Thymus (tissue), 11 donors: ENCODE results near the gene APOD. TPM values are rescaled to one million over a fixed set of nuclear protein-coding genes. Genes with fewer than 3 reads are reported as not detected.
"Not testable (repeated sequence)": the region's sequence is repeated elsewhere in the genome, so short reads cannot be mapped to it uniquely, and the experiment has no call there.

ENCODE experiments used
- DNase-seq, 9 donors: peaks; one replicate each; pipeline ENCODE4 v3.0.0-alpha.2; 2013; ENCODE audit warnings: low spot score in 9 of 9, low read depth in 6 of 9, missing footprints in 1 of 9
- H3K27ac ChIP-seq, 2 donors: one replicate each; pipeline ENCODE4 v1.5.1; 2013; ENCODE audit warnings: control low read depth in 1 of 2, low read depth in 1 of 2, low read length in 1 of 2, mild to moderate bottlenecking in 1 of 2, moderate library complexity in 1 of 2
- H3K27me3 ChIP-seq, 2 donors: one replicate each; pipeline ENCODE4 v1.5.1; 2013; ENCODE audit warnings: low read length in 1 of 2; ENCODE audit not compliant: control insufficient read depth in 2 of 2, insufficient read depth in 1 of 2
- H3K36me3 ChIP-seq, 2 donors: one replicate each; pipeline ENCODE4 v1.5.1; 2013; ENCODE audit warnings: low read length in 1 of 2, mild to moderate bottlenecking in 1 of 2, moderate library complexity in 1 of 2; ENCODE audit not compliant: control insufficient read depth in 2 of 2, insufficient read depth in 2 of 2
- H3K4me1 ChIP-seq, 2 donors: one replicate each; pipeline ENCODE4 v1.5.1; 2013; ENCODE audit warnings: low read length in 2 of 2; ENCODE audit not compliant: control insufficient read depth in 2 of 2, insufficient read depth in 2 of 2
- H3K4me3 ChIP-seq, 2 donors: one replicate each; pipeline ENCODE4 v1.5.1; 2013; ENCODE audit warnings: low read length in 2 of 2, control low read depth in 1 of 2, mild to moderate bottlenecking in 1 of 2
- H3K9me3 ChIP-seq, 2 donors: one replicate each; pipeline ENCODE4 v1.5.1; 2013; ENCODE audit warnings: low read length in 1 of 2, mild to moderate bottlenecking in 1 of 2; ENCODE audit not compliant: control insufficient read depth in 2 of 2, insufficient read depth in 1 of 2
- WGBS: extraction: QIAGEN DNeasy Blood & Tissue Kit; methylation state at CpG from one replicate; pipeline ENCODE4 v1.1.7; 2013; 5-methylcytosine and 5-hydroxymethylcytosine counted together
- polyA plus RNA-seq: library from polyadenylated mRNA; stranded (reverse); fragments of 200-250 nt; gene quantifications from one replicate; pipeline ENCODE4 v1.2.3, GENCODE V29; 2013
- total RNA-seq: library from RNA; stranded (reverse); fragments of 120-200 nt; gene quantifications from one replicate; pipeline ENCODE4 v1.2.4, GENCODE V29; 2013
- donor health status: healthy.

The APOD gene
- total and polyA plus RNA-seq, 2 donors, result 2.9 to 200 TPM

DNA sequence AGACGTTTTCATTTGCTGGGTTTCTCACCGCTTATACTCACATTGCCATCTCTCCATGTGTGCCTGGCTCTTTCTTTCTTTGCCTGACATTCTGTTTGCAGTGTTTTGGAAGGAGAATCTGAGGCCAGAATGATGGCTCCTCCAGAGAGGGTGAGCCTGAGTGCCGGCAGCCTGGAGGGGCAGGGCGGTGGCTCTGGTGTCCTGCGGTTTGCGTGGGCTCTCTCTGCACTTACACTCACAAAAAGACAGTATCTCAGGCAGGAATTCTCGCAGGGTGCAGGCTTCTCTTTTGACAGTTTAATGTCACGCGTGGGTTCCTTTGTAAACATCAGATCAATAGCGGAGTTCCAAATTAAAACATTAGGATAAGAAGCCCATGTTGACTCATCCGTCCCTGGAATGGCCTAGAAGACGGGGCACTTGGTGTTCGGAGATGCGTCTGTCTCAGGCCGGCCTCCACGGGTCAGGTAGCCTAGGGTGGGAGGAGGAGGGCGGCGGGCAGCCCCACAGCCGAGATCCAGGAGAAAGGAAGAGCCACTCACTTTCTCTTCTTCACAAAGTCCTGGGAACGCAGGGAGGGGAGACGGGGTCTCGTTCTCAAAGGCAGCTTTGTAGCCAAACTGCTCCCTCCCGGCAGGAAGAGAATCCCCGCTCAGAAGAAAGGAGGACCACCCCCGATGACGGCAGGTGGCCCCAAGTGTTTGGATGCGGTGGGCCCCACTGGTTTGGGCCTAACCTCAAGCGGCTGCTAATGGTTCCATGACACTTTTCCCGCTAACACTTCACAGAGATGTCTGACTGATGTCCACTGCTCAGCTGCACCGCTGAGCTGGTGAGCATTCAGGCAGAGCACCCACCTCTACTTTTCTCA, 44.0 kb upstream of the APOD start:
- H3K27me3 ChIP-seq, H3K36me3 ChIP-seq, H3K4me3 ChIP-seq, H3K4me1 ChIP-seq, H3K27ac ChIP-seq, DNase-seq, H3K9me3 ChIP-seq: not testable (repeated sequence)
- WGBS, result 91% methylated on average over 27 of the region's 30 CpGs

DNA sequence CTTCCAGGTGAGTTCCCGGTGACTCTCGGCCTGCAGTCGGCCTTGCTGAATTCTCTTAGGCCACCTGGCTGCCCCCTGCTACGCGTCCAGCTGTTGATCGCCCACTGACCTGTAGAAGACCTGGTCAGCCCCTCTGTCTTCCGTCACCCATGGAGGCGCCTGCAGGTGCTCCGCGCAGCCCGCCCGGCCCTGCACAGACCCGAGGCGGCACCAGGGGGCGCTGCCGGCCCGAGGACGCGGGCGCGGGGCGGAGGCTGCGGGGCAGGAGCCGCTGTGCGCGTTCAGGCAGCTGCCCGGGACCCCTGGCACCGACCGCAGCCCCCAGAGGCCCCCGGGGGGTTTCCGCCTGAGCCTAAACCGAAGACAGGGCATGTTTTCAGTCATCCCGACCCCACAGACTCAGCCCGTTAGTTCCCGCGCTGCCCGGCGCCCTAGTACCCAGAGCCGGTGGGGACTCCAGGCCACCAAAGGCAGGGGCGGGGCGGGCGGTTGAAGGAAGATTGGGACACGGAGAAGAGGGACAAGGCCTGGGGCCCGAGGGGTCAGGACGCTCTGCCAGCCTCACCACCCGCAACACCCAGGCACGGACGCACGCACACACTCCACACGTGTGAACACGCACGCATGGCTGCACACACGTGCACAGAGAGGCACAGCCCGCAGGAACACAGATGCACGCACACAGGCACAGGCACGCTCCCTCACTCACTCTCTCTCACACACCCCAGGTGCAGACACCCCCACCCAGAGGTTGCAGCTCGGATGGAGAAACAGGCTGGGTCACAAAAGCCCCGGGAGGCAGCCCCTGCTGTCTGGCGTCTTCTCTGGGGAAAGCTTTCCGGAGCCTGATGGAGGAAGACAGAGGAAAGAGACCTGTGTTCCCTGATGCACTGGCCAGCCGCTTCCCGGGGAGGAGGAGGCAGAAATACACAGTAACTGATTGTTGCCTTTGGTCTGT, 41.1 kb upstream of the APOD start:
- not testable (repeated sequence) for DNase-seq, H3K9me3 ChIP-seq, H3K4me3 ChIP-seq, H3K27me3 ChIP-seq, H3K36me3 ChIP-seq, H3K4me1 ChIP-seq
- peak overlapping the region in 1 of 2 donors; percentile 43 for H3K27ac ChIP-seq
- WGBS, result 11% methylated on average over 15 of the region's 62 CpGs

DNA sequence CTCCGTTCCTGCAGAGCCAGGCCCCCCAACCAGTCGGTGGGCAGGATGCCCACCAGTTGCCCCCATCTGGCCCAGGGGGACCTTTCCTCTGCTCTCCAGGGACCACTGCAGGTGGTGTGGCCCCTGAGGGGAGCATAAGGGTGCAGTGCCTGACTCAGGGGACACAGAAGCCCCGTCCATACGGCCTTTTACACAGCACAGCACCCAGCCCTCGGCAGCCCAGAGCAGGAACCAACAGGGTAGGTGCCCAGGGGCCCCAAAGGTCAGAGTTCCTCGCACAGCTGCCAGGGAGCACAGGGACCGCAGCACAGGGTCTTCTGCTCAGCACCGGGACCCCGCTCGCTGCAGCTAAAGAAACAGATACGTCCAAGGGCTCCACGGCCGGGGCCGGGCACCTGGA, 40.4 kb upstream of the APOD start:
- H3K4me1 ChIP-seq, DNase-seq: not testable (repeated sequence)
- no CpG with 5 or more reads among the region's 14 CpGs for WGBS

DNA sequence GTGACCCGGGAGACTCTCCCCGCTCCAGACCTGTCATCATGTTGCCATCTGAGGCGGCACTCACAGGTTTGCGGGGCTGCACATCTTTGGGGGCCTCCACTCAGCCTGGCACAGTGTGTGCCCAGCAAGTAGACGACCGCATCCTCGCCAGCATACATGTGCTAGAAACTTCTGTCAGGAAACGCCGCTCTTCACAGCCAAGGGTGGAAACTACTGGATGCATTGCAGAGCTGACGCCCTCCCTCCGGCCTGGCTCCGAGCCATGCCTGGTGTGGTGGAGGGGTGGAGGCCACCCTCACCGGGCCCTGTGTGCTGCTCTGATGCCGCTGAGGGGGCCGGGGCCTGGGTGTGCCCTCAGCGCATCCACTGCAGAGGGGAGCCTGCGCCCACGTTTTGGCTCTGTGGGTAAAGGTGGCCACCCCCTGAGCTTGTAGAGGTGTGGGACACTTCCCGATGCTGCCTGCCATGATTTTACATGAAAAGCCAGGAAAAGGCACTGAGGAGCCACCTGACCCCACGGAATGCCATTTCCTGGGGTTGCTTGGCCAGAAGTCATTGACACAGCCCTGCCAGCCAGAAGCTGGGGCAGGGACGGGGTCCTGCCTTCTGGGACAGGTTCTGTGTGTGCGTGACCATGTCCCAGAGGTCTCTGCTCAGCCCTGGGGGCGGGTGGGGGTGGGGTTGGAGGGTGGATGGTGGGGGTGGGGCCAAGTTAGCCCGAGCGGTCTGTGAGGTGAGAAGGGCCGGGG, 39.7 kb upstream of the APOD start:
- not testable (repeated sequence) for DNase-seq, H3K27me3 ChIP-seq, H3K27ac ChIP-seq, H3K9me3 ChIP-seq, H3K4me3 ChIP-seq, H3K36me3 ChIP-seq, H3K4me1 ChIP-seq
- 97% methylated on average over 20 of the region's 26 CpGs for WGBS

More for the DNA sequence above, 40.4 kb upstream of the APOD start:
- H3K4me3 ChIP-seq, H3K27me3 ChIP-seq, H3K9me3 ChIP-seq, H3K36me3 ChIP-seq, H3K27ac ChIP-seq: not testable (repeated sequence)

DNA sequence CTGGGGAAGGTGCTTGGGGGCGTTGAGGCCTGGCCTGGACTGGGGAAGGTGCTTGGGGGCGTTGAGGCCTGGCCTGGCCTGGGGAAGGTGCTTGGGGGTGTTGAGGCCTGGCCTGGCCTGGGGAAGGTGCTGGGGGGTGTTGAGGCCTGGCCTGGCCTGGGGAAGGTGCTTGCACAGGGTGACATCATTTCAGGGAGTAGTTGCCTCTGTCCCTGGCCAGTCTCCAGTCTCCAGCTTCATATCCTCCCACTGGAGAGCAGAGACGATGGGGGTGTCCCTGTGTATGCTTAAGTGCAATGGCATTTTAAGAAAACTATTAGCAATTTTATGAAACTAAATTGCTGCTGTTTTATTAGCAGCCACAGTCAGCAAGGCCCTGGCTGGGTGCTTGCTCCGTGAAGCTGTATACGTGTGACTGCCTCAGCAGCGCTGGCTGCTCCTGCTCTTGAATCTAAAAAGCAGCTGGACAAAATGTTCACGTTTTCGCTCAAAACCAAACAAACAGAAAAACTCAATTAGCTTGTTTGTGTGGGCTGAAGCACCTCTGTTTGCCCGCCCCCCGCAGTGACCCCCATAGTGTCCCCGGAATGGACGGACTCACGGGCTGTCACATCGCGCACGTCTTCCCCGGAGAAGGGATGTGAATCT, 38.9 kb upstream of the APOD start:
- DNase-seq, result not testable (repeated sequence)
- WGBS, result 95% methylated on average over 16 of the region's 17 CpGs

DNA sequence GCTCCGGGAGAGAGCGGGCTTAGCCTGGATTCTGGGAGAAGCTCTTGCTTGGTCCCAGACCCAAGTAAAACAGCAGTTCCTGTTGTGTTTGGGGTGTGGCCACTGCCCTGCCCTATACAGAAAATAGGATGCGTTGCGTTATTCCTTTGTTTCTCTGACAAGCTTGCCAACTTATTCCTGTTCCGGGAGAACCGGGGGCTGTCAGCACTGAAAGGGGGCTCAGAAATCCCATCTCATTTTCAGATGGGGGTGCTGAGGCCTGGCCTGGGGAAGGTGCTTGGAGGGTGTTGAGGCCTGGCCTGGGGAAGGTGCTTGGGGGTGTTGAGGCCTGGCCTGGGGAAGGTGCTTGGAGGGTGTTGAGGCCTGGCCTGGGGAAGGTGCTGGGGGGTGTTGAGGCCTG, 38.3 kb upstream of the APOD start:
- WGBS, result 87% methylated on average over 5 of the region's 6 CpGs
- H3K27ac ChIP-seq, H3K4me1 ChIP-seq, H3K4me3 ChIP-seq, H3K36me3 ChIP-seq, DNase-seq, H3K9me3 ChIP-seq, H3K27me3 ChIP-seq: not testable (repeated sequence)

More for the DNA sequence above, 38.9 kb upstream of the APOD start:
- not testable (repeated sequence) for H3K4me3 ChIP-seq, H3K27me3 ChIP-seq, H3K27ac ChIP-seq, H3K36me3 ChIP-seq, H3K4me1 ChIP-seq, H3K9me3 ChIP-seq

DNA sequence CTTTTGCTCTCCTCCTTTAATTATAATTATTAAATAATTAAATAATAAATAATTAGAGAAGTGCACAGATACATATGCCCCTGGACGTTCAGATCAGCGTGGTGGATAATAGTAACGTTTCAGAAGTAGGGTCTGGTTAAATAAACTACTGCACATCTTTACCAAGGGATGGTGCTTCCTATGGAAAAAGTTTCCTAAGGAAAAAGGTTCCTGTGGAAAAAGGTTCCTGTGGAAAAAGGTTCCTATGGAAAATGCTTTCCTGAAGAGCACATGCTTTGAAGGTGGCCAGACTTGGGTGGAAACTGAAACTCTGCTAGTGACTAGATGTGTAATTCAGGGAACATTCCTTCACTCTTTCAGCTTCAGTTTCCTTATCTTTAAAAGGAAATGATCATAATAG, 37.4 kb upstream of the APOD start:
- H3K4me1 ChIP-seq, H3K9me3 ChIP-seq, H3K36me3 ChIP-seq, H3K27me3 ChIP-seq, H3K27ac ChIP-seq, H3K4me3 ChIP-seq, DNase-seq: not testable (repeated sequence)
- 93% methylated on average over 3 of the region's 3 CpGs for WGBS

DNA sequence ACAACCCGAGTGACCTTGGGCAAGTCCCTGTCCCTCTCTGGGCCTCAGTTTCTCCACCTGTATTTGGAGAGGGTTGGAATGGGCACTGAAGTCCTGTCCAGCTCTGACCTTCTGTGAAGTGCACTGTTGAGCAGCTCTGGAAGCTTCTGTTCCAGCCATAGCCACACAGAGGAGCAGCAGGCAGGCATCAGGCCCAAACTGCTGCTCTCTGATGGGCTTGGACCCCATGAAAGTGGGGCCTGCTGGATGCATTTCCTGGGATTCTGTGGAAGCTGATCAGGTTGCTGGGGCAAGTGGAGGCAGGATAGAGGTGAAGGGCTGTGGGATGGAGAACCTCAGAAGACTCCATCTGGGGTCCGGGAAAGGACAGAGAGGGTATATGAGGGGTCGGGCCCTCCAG, 36.7 kb upstream of the APOD start:
- WGBS, result 98% methylated on average over 3 of the region's 3 CpGs

More for the DNA sequence above, 36.7 kb upstream of the APOD start:
- H3K27me3 ChIP-seq, DNase-seq, H3K27ac ChIP-seq, H3K9me3 ChIP-seq, H3K4me3 ChIP-seq, H3K36me3 ChIP-seq, H3K4me1 ChIP-seq: not testable (repeated sequence)
